ENCODE data around the gene CASP6. TPM values are rescaled to one million over a fixed set of nuclear protein-coding genes. Genes with fewer than 3 reads are reported as not detected.
"Not testable (repeated sequence)": the region's sequence is repeated elsewhere in the genome, so short reads cannot be mapped to it uniquely, and the experiment has no call there.

The CASP6 gene
- total RNA-seq, 3 donors from 2014 or later (not counting 1 experiment from before 2014, with no cell fraction given), result 3.4 to 6.0 (median 4.8) TPM

DNA sequence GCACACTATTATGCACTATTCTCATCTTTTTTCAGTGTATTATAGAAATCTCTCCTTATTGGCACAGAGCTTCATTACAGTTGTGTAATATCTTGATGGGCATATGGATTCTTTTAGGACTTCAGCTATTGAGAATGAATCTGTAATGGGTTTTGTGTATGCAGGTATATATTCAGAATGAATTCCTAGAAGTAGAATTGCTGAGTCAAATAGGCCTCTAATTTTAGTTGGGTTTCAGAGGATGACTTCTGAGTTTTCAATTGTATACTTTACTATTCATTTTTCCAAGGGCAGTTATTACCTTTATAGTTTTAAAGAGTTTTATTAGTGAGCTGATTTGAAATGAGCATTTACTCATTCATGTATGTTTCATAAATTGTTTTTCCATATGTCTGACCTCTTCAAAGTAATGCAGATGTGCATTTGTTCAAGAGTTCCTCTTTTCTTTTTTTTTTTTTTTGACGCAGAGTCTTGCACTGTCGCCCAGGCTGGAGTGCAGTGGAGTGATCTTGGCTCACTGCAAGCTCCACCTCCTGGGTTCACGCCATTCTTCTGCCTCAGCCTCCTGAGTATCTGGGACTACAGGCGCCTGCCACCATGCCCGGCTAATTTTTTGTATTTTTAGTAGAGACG is 19.5 kb downstream of the CASP6 start:
- H3K4me1 ChIP-seq (ENCODE audit: control insufficient read depth, insufficient read depth, low read length), result no peaks in the 10 kb centered on the region
- no peak overlapping the region for H3K27ac Mint-ChIP-seq
- intact Hi-C loops (cut with micrococcal nuclease), result no loop called here
- peaks cover 0 to 6% of the 10 kb centered on the region in 2 donors for H3K4me1 Mint-ChIP-seq
- ATAC-seq (no peak), DNase-seq (no peak)
- WGBS (ENCODE audit: insufficient coverage), result 100% methylated on average over 1 of the region's 6 CpGs
- no peaks in the 10 kb centered on the region for H3K27me3 Mint-ChIP-seq (ENCODE audit: low read depth in 2 of 2)
- no peak overlapping the region for H3K27ac ChIP-seq (ENCODE audit: low read length)
- H3K9me3 ChIP-seq (ENCODE audit: control insufficient read depth, insufficient read depth, low read length), result no peaks in the 10 kb centered on the region
- no peaks in the 10 kb centered on the region for H3K9me3 Mint-ChIP-seq
- no peak overlapping the region for H3K4me3 Mint-ChIP-seq
- peaks cover 17% of the 10 kb centered on the region for H3K36me3 Mint-ChIP-seq
- TF ChIP-seq CTCF (IDR thresholded peaks at IDR 0.05), result no peak
- peaks cover 32% of the 10 kb centered on the region for H3K36me3 ChIP-seq (ENCODE audit: control insufficient read depth, insufficient read depth, low read length)
- no peaks in the 10 kb centered on the region for H3K27me3 ChIP-seq (ENCODE audit: control insufficient read depth, insufficient read depth, low read length)
- H3K4me3 ChIP-seq (ENCODE audit: low read length), result no peak overlapping the region

GRCh38 chr4:109682875-109683274 is 20.4 kb downstream of the CASP6 start:
- intact Hi-C loops (cut with micrococcal nuclease), result no loop called here
- peaks cover 13% of the 10 kb centered on the region for H3K36me3 Mint-ChIP-seq
- H3K27me3 Mint-ChIP-seq (ENCODE audit: low read depth in 2 of 2), result no peaks in the 10 kb centered on the region
- peaks cover 0 to 6% of the 10 kb centered on the region in 2 donors for H3K4me1 Mint-ChIP-seq
- DNase-seq (no peak), ATAC-seq (no peak)
- H3K27ac ChIP-seq (ENCODE audit: low read length), result no peak overlapping the region
- H3K27me3 ChIP-seq (ENCODE audit: control insufficient read depth, insufficient read depth, low read length), result no peaks in the 10 kb centered on the region
- H3K4me1 ChIP-seq (ENCODE audit: control insufficient read depth, insufficient read depth, low read length), result no peaks in the 10 kb centered on the region
- H3K27ac Mint-ChIP-seq, result no peak overlapping the region
- H3K4me3 ChIP-seq (ENCODE audit: low read length), result no peak overlapping the region
- TF ChIP-seq CTCF (IDR thresholded peaks at IDR 0.05), result no peak
- no peaks in the 10 kb centered on the region for H3K9me3 Mint-ChIP-seq
- H3K4me3 Mint-ChIP-seq, result no peak overlapping the region
- peaks cover 30% of the 10 kb centered on the region for H3K36me3 ChIP-seq (ENCODE audit: control insufficient read depth, insufficient read depth, low read length)
- H3K9me3 ChIP-seq (ENCODE audit: control insufficient read depth, insufficient read depth, low read length), result no peaks in the 10 kb centered on the region
- WGBS (ENCODE audit: insufficient coverage), result 97% methylated on average over 2 of the region's 2 CpGs

- H3K4me1 ChIP-seq (ENCODE audit: control insufficient read depth, insufficient read depth, low read length); ATAC-seq; H3K27me3 ChIP-seq (ENCODE audit: control insufficient read depth, insufficient read depth, low read length); H3K9me3 Mint-ChIP-seq; H3K36me3 Mint-ChIP-seq; H3K27ac ChIP-seq (ENCODE audit: low read length); intact Hi-C loops (cut with micrococcal nuclease); H3K9me3 ChIP-seq (ENCODE audit: control insufficient read depth, insufficient read depth, low read length); H3K36me3 ChIP-seq (ENCODE audit: control insufficient read depth, insufficient read depth, low read length); DNase-seq; H3K27ac Mint-ChIP-seq; H3K4me3 ChIP-seq (ENCODE audit: low read length); H3K4me3 Mint-ChIP-seq; H3K27me3 Mint-ChIP-seq (ENCODE audit: low read depth in 2 of 2): not testable (repeated sequence)
- WGBS (ENCODE audit: insufficient coverage), result 99% methylated on average over 12 of the region's 14 CpGs
- H3K4me1 Mint-ChIP-seq, result peaks cover 4 to 14% of the 10 kb centered on the region in 2 donors
Observed at GRCh38 chr4:109678925-109679324, 24.3 kb downstream of the CASP6 start.

DNA sequence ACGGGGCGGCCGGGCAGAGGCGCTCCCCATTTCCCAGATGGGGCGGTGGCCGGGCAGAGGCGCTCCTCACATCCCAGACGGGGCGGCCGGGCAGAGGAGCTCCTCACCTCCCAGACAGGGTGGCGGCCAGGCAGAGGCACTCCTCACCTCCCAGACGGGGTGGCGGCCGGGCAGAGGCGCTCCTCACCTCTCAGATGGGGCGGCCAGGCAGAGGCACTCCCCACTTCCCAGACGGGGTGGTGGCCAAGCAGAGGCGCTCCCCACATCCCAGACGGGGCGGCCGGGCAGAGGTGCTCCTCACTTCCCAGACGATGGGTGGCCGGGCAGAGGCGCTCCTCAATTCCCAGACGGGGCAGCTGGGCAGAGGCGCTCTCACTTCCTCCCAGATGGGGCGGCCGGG is 24.8 kb downstream of the CASP6 start:
- H3K36me3 ChIP-seq (ENCODE audit: control insufficient read depth, insufficient read depth, low read length); H3K27ac Mint-ChIP-seq; H3K4me1 ChIP-seq (ENCODE audit: control insufficient read depth, insufficient read depth, low read length); H3K4me3 ChIP-seq (ENCODE audit: low read length); H3K9me3 Mint-ChIP-seq; H3K9me3 ChIP-seq (ENCODE audit: control insufficient read depth, insufficient read depth, low read length); H3K27me3 Mint-ChIP-seq (ENCODE audit: low read depth in 2 of 2); H3K27ac ChIP-seq (ENCODE audit: low read length); H3K27me3 ChIP-seq (ENCODE audit: control insufficient read depth, insufficient read depth, low read length); DNase-seq; H3K4me3 Mint-ChIP-seq; intact Hi-C loops (cut with micrococcal nuclease); H3K36me3 Mint-ChIP-seq; ATAC-seq: not testable (repeated sequence)
- peaks cover 4 to 14% of the 10 kb centered on the region in 2 donors for H3K4me1 Mint-ChIP-seq
- WGBS (ENCODE audit: insufficient coverage), result 97% methylated on average over 28 of the region's 28 CpGs

Data from natural killer cell (primary cell).